MCF 10A (cell line): Measurements from ENCODE around the gene SIRT3. TPM values are rescaled to one million over a fixed set of nuclear protein-coding genes. Genes with fewer than 3 reads are reported as not detected.

Source experiments
- BruUV-seq: library from RNA; stranded (reverse); fragments of 400-500 nt; replicated peaks from 2 replicates; lab custom pipeline; 2021; lab: Mats Ljungman, UMichigan
- CTCF ChIA-PET: fragments of 300-600 bp; sonication (Branson Sonifier 250); formaldehyde crosslinking; extraction: SDS; loops from one replicate; lab custom pipeline; 2021; ENCODE audit warnings: antibody characterized with exemption, inconsistent platforms; lab: Yijun Ruan, JAX
- POLR2A ChIA-PET: fragments of 300-600, 350-650 bp; sonication (Branson Sonifier 250); formaldehyde crosslinking; extraction: SDS; loops from one replicate; lab custom pipeline; 2020; ENCODE audit warnings: antibody characterized with exemption, inconsistent platforms; lab: Yijun Ruan, JAX
- DNase-seq: peaks from one replicate; pipeline ENCODE4 v3.0.0-alpha.2; 2018; ENCODE audit not compliant: unreplicated experiment
- H3K27ac Mint-ChIP-seq: one replicate; pipeline ENCODE4 v1.8.0; 2022; ENCODE audit warnings: mild to moderate bottlenecking, low read depth, mixed read lengths; ENCODE audit not compliant: unreplicated experiment
- H3K27me3 Mint-ChIP-seq: one replicate; pipeline ENCODE4 v1.8.0; 2022; ENCODE audit warnings: mixed read lengths; ENCODE audit not compliant: insufficient read depth, unreplicated experiment
- H3K36me3 Mint-ChIP-seq: one replicate; pipeline ENCODE4 v1.8.0; 2022; ENCODE audit warnings: mild to moderate bottlenecking, moderate library complexity, mixed read lengths; ENCODE audit not compliant: insufficient read depth, unreplicated experiment
- H3K4me1 Mint-ChIP-seq: one replicate; pipeline ENCODE4 v1.8.0; 2022; ENCODE audit warnings: mixed read lengths; ENCODE audit not compliant: insufficient read depth, unreplicated experiment
- H3K4me3 Mint-ChIP-seq: one replicate; pipeline ENCODE4 v1.8.0; 2022; ENCODE audit warnings: mild to moderate bottlenecking, moderate library complexity, mixed read lengths; ENCODE audit not compliant: unreplicated experiment
- H3K9me3 Mint-ChIP-seq: one replicate; pipeline ENCODE4 v1.8.0; 2022; ENCODE audit warnings: mixed read lengths; ENCODE audit not compliant: unreplicated experiment
- CTCF ChIP-seq: fragments of 200-600 bp; IDR thresholded peaks from one replicate; pipeline ENCODE4 v1.8.0; 2022; ENCODE audit warnings: antibody characterized with exemption, mild to moderate bottlenecking; ENCODE audit not compliant: unreplicated experiment
- intact Hi-C: fragments of 100-400 bp; cut with micrococcal nuclease; formaldehyde crosslinking; loops from 2 replicates; pipeline ENCODE4 v1.14.1; 2022
- total RNA-seq: library from RNA; stranded (reverse); gene quantifications from 2 replicates; pipeline ENCODE4 v1.2.3, GENCODE V29; 2022

SIRT3 gene
- total RNA-seq, 1 experiment from 2014 or later = 19.8 TPM

- H3K4me3 Mint-ChIP-seq = no peak overlapping the region
- CTCF ChIA-PET = interaction anchor here (0.6 to 2.2 kb wide), 3 partner anchors 32 to 81 kb away, joined by 3 to 12 read pairs (median 3); no protein-coding TSS in a partner anchor
- H3K27me3 Mint-ChIP-seq = peaks cover 41% of the 10 kb centered on the region
- POLR2A ChIA-PET = no interaction called here
- no peaks in the 10 kb centered on the region for H3K9me3 Mint-ChIP-seq
- peaks cover 6% of the 10 kb centered on the region for H3K4me1 Mint-ChIP-seq
- intact Hi-C loops = no loop called here
- H3K27ac Mint-ChIP-seq = no peak overlapping the region
- BruUV-seq = no TSS peak
- no peaks in the 10 kb centered on the region for H3K36me3 Mint-ChIP-seq
- no peak for TF ChIP-seq CTCF
- no peak for DNase-seq
Measured at GRCh38 chr11:282171-282570, 46.0 kb upstream of the SIRT3 start.

GRCh38 chr11:281486-282161 is 45.5 kb upstream of the SIRT3 start:
- intact Hi-C loops = no loop called here
- no peaks in the 10 kb centered on the region for H3K9me3 Mint-ChIP-seq
- no peaks in the 10 kb centered on the region for H3K36me3 Mint-ChIP-seq
- H3K4me3 Mint-ChIP-seq = no peak overlapping the region
- TF ChIP-seq CTCF = no peak
- peaks cover 6% of the 10 kb centered on the region for H3K4me1 Mint-ChIP-seq
- H3K27me3 Mint-ChIP-seq = peaks cover 41% of the 10 kb centered on the region
- no TSS peak for BruUV-seq
- POLR2A ChIA-PET = no interaction called here
- no peak overlapping the region for H3K27ac Mint-ChIP-seq
- DNase-seq = no peak
- CTCF ChIA-PET = interaction anchor here (0.6 to 1.6 kb wide), 3 partner anchors 36 to 81 kb away, joined by 3 to 4 read pairs (median 3); no protein-coding TSS in a partner anchor

GRCh38 chr11:280706-281485 is 44.8 kb upstream of the SIRT3 start:
- no peaks in the 10 kb centered on the region for H3K36me3 Mint-ChIP-seq
- no TSS peak for BruUV-seq
- POLR2A ChIA-PET = interaction anchor here (0.7 kb wide), 1 partner anchor 44 kb away, joined by 4 read pairs; the partner anchor contains the start of genes PSMD13 and SIRT3
- DNase-seq = no peak
- peaks cover 6% of the 10 kb centered on the region for H3K4me1 Mint-ChIP-seq
- intact Hi-C loops = no loop called here
- CTCF ChIA-PET = interaction anchor here (1.1 to 1.6 kb wide), 2 partner anchors 37 to 38 kb away, joined by 3 to 4 read pairs; no protein-coding TSS in a partner anchor
- H3K27ac Mint-ChIP-seq = no peak overlapping the region
- no peaks in the 10 kb centered on the region for H3K9me3 Mint-ChIP-seq
- TF ChIP-seq CTCF = no peak
- H3K4me3 Mint-ChIP-seq = no peak overlapping the region
- peaks cover 48% of the 10 kb centered on the region for H3K27me3 Mint-ChIP-seq
